Measurements from ENCODE around the gene GMPR2.

GMPR2 gene

GRCh38 chr14:24188251-24189058, 44.3 kb upstream of the GMPR2 start, which contains the start of gene IPO4:
Gene IPO4, minus strand, starts transcription at chr14:24188816. Its CDS starts 29 bp downstream, at chr14:24188787.
- no peaks in the 10 kb centered on the region for H3K9me3 ChIP-seq (replicated peaks in 1 of 2; ENCODE audit: control insufficient read depth in 2 of 2, insufficient read depth in 1 of 2, low read depth in 1 of 2, low read length in 2 of 2)
- no peak within 1 kb of the TSS for H3K14ac ChIP-seq (ENCODE audit: low read length)
- H3K4me1 ChIP-seq (ENCODE audit: control insufficient read depth in 2 of 2, insufficient read depth in 1 of 2, low read depth in 1 of 2, low read length in 2 of 2) = peaks cover 4 to 7% of the 10 kb centered on the region in 2 donors
- H3K27me3 ChIP-seq (ENCODE audit: control insufficient read depth in 3 of 3, insufficient read depth in 3 of 3, low read depth in 1 of 3, low read length in 3 of 3) = no peaks in the 10 kb centered on the region
- peak; percentile 93 for DNase-seq (ENCODE audit: low spot score)
- peak within 1 kb of the TSS; percentile 88 for H3K18ac ChIP-seq (ENCODE audit: low read length)
- no peak within 1 kb of the TSS for H2BK120ac ChIP-seq (ENCODE audit: low read depth, low read length)
- H2BK5ac ChIP-seq (ENCODE audit: low read length) = peak within 1 kb of the TSS; percentile 26
- no CpG with 5 or more reads among the region's 65 CpGs for WGBS, 2 donors (ENCODE audit: extremely low coverage in 2 of 2, insufficient read length in 2 of 2, insufficient replicate concordance in 1 of 2)
- peak within 1 kb of the TSS; percentile 92 for H3K4me2 ChIP-seq (ENCODE audit: insufficient read depth, low read length, poor library complexity, severe bottlenecking)
- peaks cover 49 to 74% of the 10 kb centered on the region in 2 donors for H3K36me3 ChIP-seq (replicated peaks in 1 of 2; ENCODE audit: control insufficient read depth in 2 of 2, insufficient read depth in 2 of 2, low read length in 2 of 2)
- peak within 1 kb of the TSS; percentile 38 for H2AK5ac ChIP-seq (ENCODE audit: low read depth, low read length)
- peak within 1 kb of the TSS; percentile 86 for H2AFZ ChIP-seq (ENCODE audit: low read length)
- no peak within 1 kb of the TSS for H4K8ac ChIP-seq (ENCODE audit: low read depth, low read length)
- H3K4ac ChIP-seq (ENCODE audit: low read length) = no peak within 1 kb of the TSS
- H2BK12ac ChIP-seq (ENCODE audit: low read length) = no peak within 1 kb of the TSS
- H4K91ac ChIP-seq (ENCODE audit: low read depth, low read length, poor library complexity) = no peak within 1 kb of the TSS
- peak within 1 kb of the TSS; percentile 70 for H3K23ac ChIP-seq (ENCODE audit: low read depth, low read length, poor library complexity)
- peak within 1 kb of the TSS; percentile 90 for H3K9ac ChIP-seq (ENCODE audit: low read depth, low read length, poor library complexity)
- peak within 1 kb of the TSS; percentile 50 for H3K27ac ChIP-seq (replicated peaks; ENCODE audit: low read length)
- H3K79me1 ChIP-seq (ENCODE audit: low read depth, low read length) = peaks cover 9% of the 10 kb centered on the region
- peak within 1 kb of the TSS; percentile 79 to 94 for H3K4me3 ChIP-seq (ENCODE audit: low read length in 2 of 2)
- H2BK15ac ChIP-seq (ENCODE audit: low read length) = no peak within 1 kb of the TSS

GRCh38 chr14:24189059-24189375, 43.7 kb upstream of the GMPR2 start:
- H3K4me3 ChIP-seq (ENCODE audit: low read length in 2 of 2) = peak overlapping the region in 1 of 2 donors; percentile 79
- no peak overlapping the region for H2BK12ac ChIP-seq (ENCODE audit: low read length)
- no CpG with 5 or more reads among the region's 3 CpGs for WGBS, 2 donors (ENCODE audit: extremely low coverage in 2 of 2, insufficient read length in 2 of 2, insufficient replicate concordance in 1 of 2)

GRCh38 chr14:24189460-24189859, 43.3 kb upstream of the GMPR2 start:
- H3K18ac ChIP-seq (ENCODE audit: low read length) = no peak overlapping the region
- H4K91ac ChIP-seq (ENCODE audit: low read depth, low read length, poor library complexity) = no peak overlapping the region
- no peaks in the 10 kb centered on the region for H3K27me3 ChIP-seq (ENCODE audit: control insufficient read depth in 3 of 3, insufficient read depth in 3 of 3, low read depth in 1 of 3, low read length in 3 of 3)
- H3K14ac ChIP-seq (ENCODE audit: low read length) = no peak overlapping the region
- H3K9me3 ChIP-seq (replicated peaks in 1 of 2; ENCODE audit: control insufficient read depth in 2 of 2, insufficient read depth in 1 of 2, low read depth in 1 of 2, low read length in 2 of 2) = no peaks in the 10 kb centered on the region
- H2BK5ac ChIP-seq (ENCODE audit: low read length) = no peak overlapping the region
- H3K9ac ChIP-seq (ENCODE audit: low read depth, low read length, poor library complexity) = no peak overlapping the region
- H2AK5ac ChIP-seq (ENCODE audit: low read depth, low read length) = no peak overlapping the region
- peaks cover 5 to 7% of the 10 kb centered on the region in 2 donors for H3K4me1 ChIP-seq (ENCODE audit: control insufficient read depth in 2 of 2, insufficient read depth in 1 of 2, low read depth in 1 of 2, low read length in 2 of 2)
- H3K4me2 ChIP-seq (ENCODE audit: insufficient read depth, low read length, poor library complexity, severe bottlenecking) = no peak overlapping the region
- DNase-seq (ENCODE audit: low spot score) = no peak
- no peak overlapping the region for H3K27ac ChIP-seq (replicated peaks; ENCODE audit: low read length)
- H3K4ac ChIP-seq (ENCODE audit: low read length) = no peak overlapping the region
- WGBS, 2 donors (ENCODE audit: extremely low coverage in 2 of 2, insufficient read length in 2 of 2, insufficient replicate concordance in 1 of 2) = no CpG with 5 or more reads among the region's 9 CpGs
- H3K4me3 ChIP-seq (ENCODE audit: low read length in 2 of 2) = no peak overlapping the region
- no peak overlapping the region for H2BK12ac ChIP-seq (ENCODE audit: low read length)
- H4K8ac ChIP-seq (ENCODE audit: low read depth, low read length) = no peak overlapping the region
- no peak overlapping the region for H2BK120ac ChIP-seq (ENCODE audit: low read depth, low read length)
- peaks cover 48 to 72% of the 10 kb centered on the region in 2 donors for H3K36me3 ChIP-seq (replicated peaks in 1 of 2; ENCODE audit: control insufficient read depth in 2 of 2, insufficient read depth in 2 of 2, low read length in 2 of 2)
- H3K79me1 ChIP-seq (ENCODE audit: low read depth, low read length) = peaks cover 9% of the 10 kb centered on the region
- H2BK15ac ChIP-seq (ENCODE audit: low read length) = no peak overlapping the region
- no peak overlapping the region for H3K23ac ChIP-seq (ENCODE audit: low read depth, low read length, poor library complexity)
- H2AFZ ChIP-seq (ENCODE audit: low read length) = peak overlapping the region; percentile 45

More at GRCh38 chr14:24189059-24189375, 43.7 kb upstream of the GMPR2 start:
- Histone ChIP-seq H3K4me2 (ENCODE audit: insufficient read depth, low read length, poor library complexity, severe bottlenecking) (no peak overlapping the region), H3K79me1 (ENCODE audit: low read depth, low read length) (peaks cover 9% of the 10 kb centered on the region), H2AK5ac (ENCODE audit: low read depth, low read length) (no peak overlapping the region), H3K27ac (replicated peaks; ENCODE audit: low read length) (no peak overlapping the region), H3K14ac (ENCODE audit: low read length) (no peak overlapping the region), H4K91ac (ENCODE audit: low read depth, low read length, poor library complexity) (no peak overlapping the region), H3K9ac (ENCODE audit: low read depth, low read length, poor library complexity) (no peak overlapping the region), H3K27me3 (ENCODE audit: control insufficient read depth in 3 of 3, insufficient read depth in 3 of 3, low read depth in 1 of 3, low read length in 3 of 3) (no peaks in the 10 kb centered on the region), H3K18ac (ENCODE audit: low read length) (no peak overlapping the region), H3K4me1 (ENCODE audit: control insufficient read depth in 2 of 2, insufficient read depth in 1 of 2, low read depth in 1 of 2, low read length in 2 of 2) (peaks cover 4 to 7% of the 10 kb centered on the region in 2 donors), H3K4ac (ENCODE audit: low read length) (no peak overlapping the region), H3K23ac (ENCODE audit: low read depth, low read length, poor library complexity) (no peak overlapping the region), H3K36me3 (replicated peaks in 1 of 2; ENCODE audit: control insufficient read depth in 2 of 2, insufficient read depth in 2 of 2, low read length in 2 of 2) (peaks cover 47 to 72% of the 10 kb centered on the region in 2 donors), H2BK120ac (ENCODE audit: low read depth, low read length) (no peak overlapping the region), H3K9me3 (replicated peaks in 1 of 2; ENCODE audit: control insufficient read depth in 2 of 2, insufficient read depth in 1 of 2, low read depth in 1 of 2, low read length in 2 of 2) (no peaks in the 10 kb centered on the region), H4K8ac (ENCODE audit: low read depth, low read length) (no peak overlapping the region), H2BK5ac (ENCODE audit: low read length) (no peak overlapping the region), H2AFZ (ENCODE audit: low read length) (peak overlapping the region; percentile 45), H2BK15ac (ENCODE audit: low read length) (no peak overlapping the region)
- no peak for DNase-seq (ENCODE audit: low spot score)

GRCh38 chr14:24190416-24190815, 42.3 kb upstream of the GMPR2 start:
- Histone ChIP-seq H2AK5ac (ENCODE audit: low read depth, low read length) (no peak overlapping the region), H3K27me3 (ENCODE audit: control insufficient read depth in 3 of 3, insufficient read depth in 3 of 3, low read depth in 1 of 3, low read length in 3 of 3) (no peaks in the 10 kb centered on the region), H2BK15ac (ENCODE audit: low read length) (no peak overlapping the region), H3K4ac (ENCODE audit: low read length) (no peak overlapping the region), H4K91ac (ENCODE audit: low read depth, low read length, poor library complexity) (no peak overlapping the region), H3K4me3 (ENCODE audit: low read length in 2 of 2) (no peak overlapping the region), H3K9ac (ENCODE audit: low read depth, low read length, poor library complexity) (no peak overlapping the region), H2BK120ac (ENCODE audit: low read depth, low read length) (no peak overlapping the region), H3K27ac (replicated peaks; ENCODE audit: low read length) (no peak overlapping the region), H3K4me2 (ENCODE audit: insufficient read depth, low read length, poor library complexity, severe bottlenecking) (no peak overlapping the region), H4K8ac (ENCODE audit: low read depth, low read length) (no peak overlapping the region), H3K23ac (ENCODE audit: low read depth, low read length, poor library complexity) (no peak overlapping the region), H3K36me3 (replicated peaks in 1 of 2; ENCODE audit: control insufficient read depth in 2 of 2, insufficient read depth in 2 of 2, low read length in 2 of 2) (peaks cover 39 to 66% of the 10 kb centered on the region in 2 donors), H2BK5ac (ENCODE audit: low read length) (no peak overlapping the region), H3K79me1 (ENCODE audit: low read depth, low read length) (peaks cover 9% of the 10 kb centered on the region), H2AFZ (ENCODE audit: low read length) (no peak overlapping the region), H3K14ac (ENCODE audit: low read length) (no peak overlapping the region), H3K9me3 (replicated peaks in 1 of 2; ENCODE audit: control insufficient read depth in 2 of 2, insufficient read depth in 1 of 2, low read depth in 1 of 2, low read length in 2 of 2) (no peaks in the 10 kb centered on the region), H3K4me1 (ENCODE audit: control insufficient read depth in 2 of 2, insufficient read depth in 1 of 2, low read depth in 1 of 2, low read length in 2 of 2) (peaks cover 7 to 9% of the 10 kb centered on the region in 2 donors), H2BK12ac (ENCODE audit: low read length) (no peak overlapping the region), H3K18ac (ENCODE audit: low read length) (no peak overlapping the region)
- DNase-seq (ENCODE audit: low spot score) = no peak
- WGBS, 2 donors (ENCODE audit: extremely low coverage in 2 of 2, insufficient read length in 2 of 2, insufficient replicate concordance in 1 of 2) = no CpG with 5 or more reads among the region's 10 CpGs
